GM10266 (cell line): ENCODE measurements around the gene RNF4.

Source experiments
- DNase-seq: peaks from one replicate; pipeline ENCODE4 v3.0.0; 2012; ENCODE audit errors: extremely low spot score
- CTCF ChIP-seq: IDR thresholded peaks from 2 replicates; pipeline ENCODE4 v1.5.1; 2012; ENCODE audit warnings: mild to moderate bottlenecking, low read depth; ENCODE audit not compliant: control insufficient read depth, insufficient read depth; ENCODE audit errors: missing control alignments

Gene RNF4

GRCh38 chr4:2446656-2447564 is 22.0 kb upstream of the RNF4 start:
- no peak for DNase-seq
- no peak for TF ChIP-seq CTCF

- no peak for DNase-seq
Observed at GRCh38 chr4:2448589-2448988, 20.3 kb upstream of the RNF4 start.

GRCh38 chr4:2449051-2449450 is 19.9 kb upstream of the RNF4 start:
- DNase-seq: no peak
- no peak for TF ChIP-seq CTCF

More at GRCh38 chr4:2448589-2448988, 20.3 kb upstream of the RNF4 start:
- no peak for TF ChIP-seq CTCF

GRCh38 chr4:2449511-2450392 is 19.2 kb upstream of the RNF4 start:
- DNase-seq: no peak

GRCh38 chr4:2450394-2451035 is 18.4 kb upstream of the RNF4 start:
- TF ChIP-seq CTCF: no peak
- DNase-seq: no peak

More at GRCh38 chr4:2449511-2450392, 19.2 kb upstream of the RNF4 start:
- TF ChIP-seq CTCF: no peak

- no peak for TF ChIP-seq CTCF
Observed at GRCh38 chr4:2451036-2451520, 17.8 kb upstream of the RNF4 start.

More at GRCh38 chr4:2451036-2451520, 17.8 kb upstream of the RNF4 start:
- DNase-seq: no peak
